ENCODE results near the gene RBMS1. TPM values are rescaled to one million over a fixed set of nuclear protein-coding genes. Genes with fewer than 3 reads are reported as not detected.

RBMS1 gene
- total RNA-seq, 1 donor from 2014 or later, result 148 TPM

DNA sequence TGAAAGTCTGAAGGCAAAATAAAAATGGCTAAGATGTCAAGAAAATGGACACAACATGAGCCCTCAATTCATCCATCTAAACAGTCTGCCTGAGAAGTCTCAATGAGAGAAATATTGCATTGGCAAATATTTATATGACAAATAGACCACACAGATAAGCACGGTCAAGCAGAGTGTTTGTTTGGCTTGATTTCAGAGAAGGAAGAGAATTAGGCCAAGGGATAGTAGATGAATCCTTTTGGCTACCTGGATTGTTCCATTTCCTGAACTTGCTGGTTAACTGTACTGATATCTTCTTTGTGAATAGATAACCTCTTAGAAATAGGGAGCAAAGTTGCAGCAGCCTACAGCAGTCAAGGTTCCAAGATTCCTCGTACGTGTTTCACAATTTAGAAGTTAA lies 129.6 kb downstream of the RBMS1 start:
- H3K36me3 Mint-ChIP-seq (ENCODE audit: low read depth, unreplicated experiment), result peaks cover 19% of the 10 kb centered on the region
- Histone ChIP-seq H3K27ac (ENCODE audit: low read depth, low read length) (no peak overlapping the region), H3K4me3 (ENCODE audit: insufficient read depth, low read depth, low read length) (no peak overlapping the region), H3K36me3 (ENCODE audit: insufficient read depth, low read length) (peaks cover 12% of the 10 kb centered on the region), H4K20me1 (ENCODE audit: insufficient read depth, low read length) (peaks cover 74% of the 10 kb centered on the region), H2AFZ (ENCODE audit: low read depth, low read length) (no peak overlapping the region), H3K4me1 (ENCODE audit: insufficient read depth, low read length) (peaks cover 20% of the 10 kb centered on the region), H3K9ac (ENCODE audit: low read length) (no peak overlapping the region), H3K9me3 (ENCODE audit: insufficient read depth, low read depth, low read length) (no peaks in the 10 kb centered on the region), H3K79me2 (ENCODE audit: insufficient read depth, low read length) (peaks cover 97% of the 10 kb centered on the region), H3K4me2 (ENCODE audit: low read length) (no peak overlapping the region), H3K27me3 (ENCODE audit: insufficient read depth, low read length) (no peaks in the 10 kb centered on the region)
- DNase-seq (ENCODE audit: low read depth) (no peak), FAIRE-seq (no peak)
- peak overlapping the region; percentile 13 for H3K27ac Mint-ChIP-seq (ENCODE audit: unreplicated experiment)
- H3K4me3 Mint-ChIP-seq (ENCODE audit: unreplicated experiment), result peak overlapping the region; percentile 78
- peaks cover 67% of the 10 kb centered on the region for H3K4me1 Mint-ChIP-seq (ENCODE audit: low read depth, unreplicated experiment)
- H3K27me3 Mint-ChIP-seq (ENCODE audit: low read depth, unreplicated experiment), result no peaks in the 10 kb centered on the region
- H3K9me3 Mint-ChIP-seq (ENCODE audit: unreplicated experiment), result no peaks in the 10 kb centered on the region
- TF ChIP-seq, protein P1, sequence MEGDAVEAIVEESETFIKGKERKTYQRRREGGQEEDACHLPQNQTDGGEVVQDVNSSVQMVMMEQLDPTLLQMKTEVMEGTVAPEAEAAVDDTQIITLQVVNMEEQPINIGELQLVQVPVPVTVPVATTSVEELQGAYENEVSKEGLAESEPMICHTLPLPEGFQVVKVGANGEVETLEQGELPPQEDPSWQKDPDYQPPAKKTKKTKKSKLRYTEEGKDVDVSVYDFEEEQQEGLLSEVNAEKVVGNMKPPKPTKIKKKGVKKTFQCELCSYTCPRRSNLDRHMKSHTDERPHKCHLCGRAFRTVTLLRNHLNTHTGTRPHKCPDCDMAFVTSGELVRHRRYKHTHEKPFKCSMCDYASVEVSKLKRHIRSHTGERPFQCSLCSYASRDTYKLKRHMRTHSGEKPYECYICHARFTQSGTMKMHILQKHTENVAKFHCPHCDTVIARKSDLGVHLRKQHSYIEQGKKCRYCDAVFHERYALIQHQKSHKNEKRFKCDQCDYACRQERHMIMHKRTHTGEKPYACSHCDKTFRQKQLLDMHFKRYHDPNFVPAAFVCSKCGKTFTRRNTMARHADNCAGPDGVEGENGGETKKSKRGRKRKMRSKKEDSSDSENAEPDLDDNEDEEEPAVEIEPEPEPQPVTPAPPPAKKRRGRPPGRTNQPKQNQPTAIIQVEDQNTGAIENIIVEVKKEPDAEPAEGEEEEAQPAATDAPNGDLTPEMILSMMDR (IDR thresholded peaks at IDR 0.05; ENCODE audit: insufficient read depth, low read depth, low read length), result no peak
- no peak for TF ChIP-seq EZH2 (IDR thresholded peaks at IDR 0.05; ENCODE audit: insufficient read depth, low read length)

DNA sequence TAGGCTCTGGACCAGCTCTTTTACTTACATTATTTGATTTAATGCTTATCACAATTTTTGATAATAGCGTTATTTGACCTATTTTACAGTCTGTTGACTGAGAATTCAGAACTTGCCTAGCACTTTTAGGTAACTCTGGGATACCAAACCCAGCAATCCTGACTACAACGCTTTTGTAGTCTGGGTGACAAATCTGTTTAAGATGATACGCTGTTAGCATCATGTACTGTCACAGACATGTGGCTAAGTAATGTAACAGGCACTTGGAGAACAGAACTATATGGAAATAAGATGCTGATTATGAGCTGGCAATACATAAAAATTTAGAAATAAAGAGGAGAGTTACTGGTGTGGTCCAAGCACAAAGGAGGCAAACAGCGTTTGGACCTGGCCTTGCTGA lies 130.6 kb downstream of the RBMS1 start:
- no peak overlapping the region for H3K27ac Mint-ChIP-seq (ENCODE audit: unreplicated experiment)

DNA sequence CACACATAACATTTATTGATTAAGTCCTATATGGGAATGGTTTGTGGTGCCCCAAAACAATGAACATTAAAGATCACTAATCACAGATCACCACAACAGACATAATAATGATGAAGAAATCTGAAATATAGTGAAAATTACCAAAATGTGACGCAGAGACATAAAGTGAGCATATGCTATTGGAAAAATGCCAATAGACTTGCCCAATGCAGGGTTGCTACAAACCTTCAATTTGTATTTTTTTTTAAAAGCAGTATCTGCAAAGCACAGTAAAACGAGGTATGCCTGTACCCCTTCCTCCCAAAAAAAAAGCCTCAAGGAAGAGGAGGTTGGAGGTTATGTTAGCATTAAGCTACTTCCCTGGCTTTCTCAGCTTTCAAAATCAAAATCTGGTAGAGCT lies 131.1 kb downstream of the RBMS1 start:
- Mint-ChIP-seq H3K27ac (ENCODE audit: unreplicated experiment) (no peak overlapping the region), H3K4me3 (ENCODE audit: unreplicated experiment) (no peak overlapping the region), H3K27me3 (ENCODE audit: low read depth, unreplicated experiment) (no peaks in the 10 kb centered on the region), H3K36me3 (ENCODE audit: low read depth, unreplicated experiment) (peaks cover 19% of the 10 kb centered on the region), H3K9me3 (ENCODE audit: unreplicated experiment) (no peaks in the 10 kb centered on the region), H3K4me1 (ENCODE audit: low read depth, unreplicated experiment) (peaks cover 65% of the 10 kb centered on the region)
- DNase-seq (ENCODE audit: low read depth) (no peak), FAIRE-seq (no peak)
- H3K36me3 ChIP-seq (ENCODE audit: insufficient read depth, low read length), result peaks cover 12% of the 10 kb centered on the region
- H2AFZ ChIP-seq (ENCODE audit: low read depth, low read length), result no peak overlapping the region
- H3K79me2 ChIP-seq (ENCODE audit: insufficient read depth, low read length), result peaks cover 99% of the 10 kb centered on the region
- H3K4me2 ChIP-seq (ENCODE audit: low read length), result no peak overlapping the region
- TF ChIP-seq, protein P1 (IDR thresholded peaks at IDR 0.05; ENCODE audit: insufficient read depth, low read depth, low read length), result no peak
- no peak for TF ChIP-seq EZH2 (IDR thresholded peaks at IDR 0.05; ENCODE audit: insufficient read depth, low read length)
- no peak overlapping the region for H3K4me3 ChIP-seq (ENCODE audit: insufficient read depth, low read depth, low read length)
- peaks cover 80% of the 10 kb centered on the region for H4K20me1 ChIP-seq (ENCODE audit: insufficient read depth, low read length)
- no peaks in the 10 kb centered on the region for H3K9me3 ChIP-seq (ENCODE audit: insufficient read depth, low read depth, low read length)
- H3K4me1 ChIP-seq (ENCODE audit: insufficient read depth, low read length), result peaks cover 14% of the 10 kb centered on the region
- no peaks in the 10 kb centered on the region for H3K27me3 ChIP-seq (ENCODE audit: insufficient read depth, low read length)
- no peak overlapping the region for H3K9ac ChIP-seq (ENCODE audit: low read length)
- H3K27ac ChIP-seq (ENCODE audit: low read depth, low read length), result no peak overlapping the region

More for the DNA sequence above, 130.6 kb downstream of the RBMS1 start:
- peaks cover 64% of the 10 kb centered on the region for H3K4me1 Mint-ChIP-seq (ENCODE audit: low read depth, unreplicated experiment)
- Histone ChIP-seq H4K20me1 (ENCODE audit: insufficient read depth, low read length) (peaks cover 75% of the 10 kb centered on the region), H2AFZ (ENCODE audit: low read depth, low read length) (no peak overlapping the region), H3K79me2 (ENCODE audit: insufficient read depth, low read length) (peaks cover 97% of the 10 kb centered on the region), H3K4me3 (ENCODE audit: insufficient read depth, low read depth, low read length) (no peak overlapping the region), H3K36me3 (ENCODE audit: insufficient read depth, low read length) (peaks cover 12% of the 10 kb centered on the region), H3K27ac (ENCODE audit: low read depth, low read length) (no peak overlapping the region), H3K4me1 (ENCODE audit: insufficient read depth, low read length) (peaks cover 16% of the 10 kb centered on the region), H3K9me3 (ENCODE audit: insufficient read depth, low read depth, low read length) (no peaks in the 10 kb centered on the region), H3K27me3 (ENCODE audit: insufficient read depth, low read length) (no peaks in the 10 kb centered on the region), H3K9ac (ENCODE audit: low read length) (no peak overlapping the region), H3K4me2 (ENCODE audit: low read length) (no peak overlapping the region)
- TF ChIP-seq, protein P1 (IDR thresholded peaks at IDR 0.05; ENCODE audit: insufficient read depth, low read depth, low read length), result no peak
- TF ChIP-seq EZH2 (IDR thresholded peaks at IDR 0.05; ENCODE audit: insufficient read depth, low read length), result no peak
- H3K4me3 Mint-ChIP-seq (ENCODE audit: unreplicated experiment), result no peak overlapping the region
- DNase-seq (ENCODE audit: low read depth) (no peak), FAIRE-seq (peak; percentile 66)
- no peaks in the 10 kb centered on the region for H3K9me3 Mint-ChIP-seq (ENCODE audit: unreplicated experiment)
- peaks cover 19% of the 10 kb centered on the region for H3K36me3 Mint-ChIP-seq (ENCODE audit: low read depth, unreplicated experiment)
- H3K27me3 Mint-ChIP-seq (ENCODE audit: low read depth, unreplicated experiment), result no peaks in the 10 kb centered on the region
